HG03460 (cell line): ENCODE results near the gene ERAL1.
"Not testable (repeated sequence)": the region's sequence is repeated elsewhere in the genome, so short reads cannot be mapped to it uniquely, and the experiment has no call there.

Experiments
- ATAC-seq: cut with Tn5 transposase; IDR thresholded peaks from one replicate; pipeline ENCODE4 v1.9.1; 2021; ENCODE audit not compliant: unreplicated experiment

Gene ERAL1

DNA sequence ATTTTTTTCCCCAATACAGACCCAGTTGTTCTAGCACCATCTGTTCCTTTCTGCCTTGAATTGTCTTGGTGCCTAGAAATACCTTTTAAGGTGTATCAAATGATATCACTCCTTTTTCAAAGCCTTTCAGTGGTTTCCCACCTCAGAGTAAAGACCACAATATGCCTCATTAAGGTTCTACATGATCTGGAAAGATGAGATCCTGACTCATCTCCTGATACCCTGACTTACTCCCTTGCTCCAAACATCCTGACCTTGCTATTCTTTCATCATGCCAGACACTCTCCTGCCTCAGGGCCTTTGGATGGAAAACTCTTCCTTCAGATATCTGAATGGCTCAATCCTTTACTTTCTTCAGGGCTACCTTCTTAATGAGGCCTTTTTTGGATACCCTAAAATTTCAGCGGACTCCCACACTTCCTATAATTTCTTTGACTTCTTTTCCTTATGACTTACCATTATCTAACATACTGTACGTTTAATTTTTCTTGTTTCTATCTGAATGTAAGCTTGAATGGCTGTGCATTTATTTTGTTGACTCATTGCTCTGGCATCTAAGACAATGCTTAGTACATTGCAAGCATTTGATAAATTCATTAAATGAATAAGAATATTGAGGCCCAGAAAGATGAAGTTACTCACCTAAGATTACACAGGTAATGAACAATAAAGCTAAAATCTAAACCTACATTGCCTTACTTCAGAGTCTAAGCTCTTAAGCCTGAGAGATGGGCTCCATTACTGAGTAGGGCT is 23.5 kb downstream of the ERAL1 start:
- ATAC-seq: no peak

DNA sequence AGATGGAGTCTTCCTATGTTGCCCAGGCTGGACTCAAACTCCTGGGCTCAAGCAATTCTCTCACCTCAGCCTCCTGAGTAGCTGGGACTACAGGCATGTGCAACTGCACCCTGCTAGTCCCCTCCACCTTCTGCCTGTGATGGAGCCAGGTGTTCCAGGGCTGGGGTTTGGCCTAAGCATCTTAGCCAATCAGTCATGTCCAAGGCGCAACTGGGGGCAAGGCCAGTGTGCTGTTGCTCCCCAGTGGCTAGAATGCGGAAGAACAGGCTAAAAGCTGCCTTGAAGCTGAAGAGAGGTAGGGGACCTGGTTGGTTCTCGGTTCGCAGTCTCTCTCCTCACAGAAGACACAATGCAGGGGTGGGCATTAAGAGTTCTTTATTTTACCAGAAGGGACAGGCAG is 24.2 kb downstream of the ERAL1 start:
- no peak for ATAC-seq

DNA sequence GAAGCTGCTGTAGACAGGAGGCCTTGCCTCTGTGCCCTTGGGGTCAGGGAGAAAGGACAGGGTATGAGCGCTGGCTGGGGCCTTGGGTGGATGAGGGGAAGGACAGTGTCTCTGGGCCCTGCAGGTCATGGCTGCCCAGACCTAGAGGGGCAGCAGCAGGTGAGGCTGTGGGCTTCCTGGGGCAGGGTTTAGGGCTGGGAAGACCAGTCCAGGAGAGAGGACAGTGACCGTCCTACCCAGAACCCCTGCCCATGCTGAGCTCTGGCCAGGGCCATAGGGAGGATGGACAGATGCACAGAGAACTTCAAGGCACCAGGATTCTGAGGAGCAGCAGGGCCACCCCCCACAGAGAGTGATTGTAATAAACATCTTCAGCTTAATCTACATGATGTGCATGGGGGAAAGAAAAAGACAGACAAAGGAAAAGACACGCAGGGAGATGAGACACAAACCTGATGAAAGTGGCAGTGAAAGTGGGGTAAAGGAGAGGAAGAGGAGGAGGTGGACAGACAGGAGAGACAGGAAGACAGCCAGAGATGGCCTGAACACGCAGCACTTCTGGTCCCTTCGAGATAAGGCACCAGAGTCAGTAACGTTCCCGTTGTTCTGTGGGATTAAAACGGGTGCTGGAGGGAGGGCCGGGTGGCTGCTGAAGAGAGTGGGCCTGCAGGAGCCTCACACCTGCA is 25.2 kb downstream of the ERAL1 start:
- no peak for ATAC-seq

DNA sequence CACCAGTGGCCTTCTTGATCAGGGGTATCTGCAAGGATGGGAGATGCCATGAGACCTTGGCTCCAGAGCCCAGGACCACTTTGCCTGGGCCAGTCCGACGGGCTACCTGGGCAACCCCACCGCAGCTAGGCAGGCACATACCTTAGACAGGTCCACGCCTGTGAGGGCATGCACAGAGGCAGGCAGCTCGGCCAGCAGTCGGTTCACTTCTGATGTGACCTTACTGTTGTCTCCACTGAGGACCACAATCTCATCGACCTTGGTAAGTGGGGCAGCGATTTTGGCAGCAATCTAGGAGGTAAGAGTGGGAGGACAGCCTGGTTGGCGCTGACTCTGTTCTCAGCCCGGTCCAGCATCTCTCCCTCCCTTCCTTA is 25.7 kb downstream of the ERAL1 start:
- ATAC-seq: no peak

DNA sequence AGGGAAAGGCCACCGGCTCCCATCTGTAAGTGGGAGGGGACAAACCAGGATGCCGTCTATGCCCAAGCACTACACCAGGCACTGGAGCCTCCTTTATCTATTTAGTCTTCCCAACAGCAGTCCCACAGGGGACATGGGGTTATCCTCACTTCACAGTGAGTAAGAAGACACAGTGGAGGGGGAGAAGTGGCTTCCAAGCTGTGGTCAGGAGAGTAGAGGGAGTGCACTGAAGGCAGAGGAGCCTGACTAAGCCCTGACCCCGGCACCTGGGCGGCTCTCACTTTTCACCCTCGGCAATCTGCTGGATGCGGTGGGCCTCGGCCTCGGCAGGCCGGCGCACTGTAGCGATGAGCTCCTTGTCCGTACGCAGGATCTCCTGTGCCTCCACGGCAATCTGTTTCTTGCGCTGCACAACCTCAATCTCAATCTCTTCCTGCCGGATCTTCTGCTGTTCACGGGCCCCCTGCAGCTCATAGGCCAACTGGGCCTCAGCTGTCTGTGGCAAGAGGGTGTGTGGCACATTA is 26.8 kb downstream of the ERAL1 start:
- ATAC-seq: no peak

DNA sequence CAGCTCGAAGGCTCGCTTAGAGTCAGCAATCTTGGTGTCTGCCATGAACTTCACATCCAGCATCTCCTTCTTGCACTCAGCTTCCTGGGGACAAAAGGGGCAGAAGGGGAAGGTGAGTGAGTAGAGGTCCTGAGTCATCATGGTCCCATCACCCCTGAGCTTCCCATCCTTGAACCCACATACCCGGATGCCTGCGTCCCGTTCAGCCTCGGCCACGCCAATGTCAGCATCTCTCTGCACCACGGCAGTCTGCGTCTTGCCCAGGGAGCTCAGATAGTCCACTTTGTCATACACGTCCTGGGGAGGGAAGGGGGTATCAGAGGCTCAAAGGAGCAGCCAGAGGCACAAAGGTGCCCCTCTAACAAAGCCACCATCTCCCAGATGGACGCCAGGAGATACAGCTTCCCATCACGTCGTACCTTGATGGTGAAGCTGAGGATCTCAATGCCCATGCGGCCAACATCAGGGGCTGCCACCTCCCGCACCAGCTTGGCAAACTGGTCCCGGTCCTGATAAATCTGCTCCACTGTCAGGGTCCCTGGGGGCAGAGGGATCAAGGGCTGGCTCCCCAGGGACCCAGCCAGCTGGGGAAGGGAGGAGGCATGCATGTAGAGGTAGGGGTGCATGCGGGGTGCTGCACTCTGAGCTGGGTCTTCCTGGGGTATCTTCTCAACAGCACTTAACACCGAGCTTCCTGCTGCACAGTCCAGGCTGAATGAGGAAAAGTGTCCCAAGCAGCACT is 27.5 kb downstream of the ERAL1 start:
- no peak for ATAC-seq

DNA sequence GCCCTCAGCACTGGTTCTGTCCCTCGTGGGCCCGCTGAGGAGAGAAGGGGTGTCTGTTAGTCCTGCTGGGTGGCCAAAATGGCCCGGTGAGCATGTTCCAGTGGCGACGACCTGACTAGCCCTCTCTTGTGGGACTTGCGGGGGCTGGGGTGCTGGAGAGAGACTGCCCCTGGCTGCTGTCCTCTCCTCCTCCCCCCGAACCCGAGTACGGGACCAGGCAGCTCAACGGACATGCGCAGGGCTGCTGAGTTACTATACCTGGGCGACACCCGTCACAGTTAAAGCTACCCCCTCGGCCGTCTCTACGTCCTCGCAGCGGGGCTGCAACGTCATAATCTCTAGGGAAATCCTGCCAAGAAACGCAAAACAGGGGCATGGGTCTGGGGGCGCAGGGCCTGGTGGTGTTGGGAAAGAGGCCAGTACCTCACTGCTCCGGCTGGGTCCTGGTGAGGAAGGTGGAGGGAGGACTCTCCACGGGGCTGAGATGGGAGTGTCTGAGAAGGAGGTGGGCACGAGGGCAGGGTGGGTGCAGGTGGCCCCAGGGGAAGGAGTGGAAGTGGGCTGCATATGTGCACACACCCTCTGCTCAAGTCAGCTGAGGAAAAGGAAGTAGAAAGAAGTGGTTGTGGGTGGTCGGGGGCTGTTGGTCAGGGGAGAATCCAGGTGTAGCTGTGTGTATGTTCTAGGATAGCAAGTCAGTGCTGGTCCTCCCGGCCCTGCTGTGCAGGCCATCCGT is 29.3 kb downstream of the ERAL1 start:
- no peak for ATAC-seq

DNA sequence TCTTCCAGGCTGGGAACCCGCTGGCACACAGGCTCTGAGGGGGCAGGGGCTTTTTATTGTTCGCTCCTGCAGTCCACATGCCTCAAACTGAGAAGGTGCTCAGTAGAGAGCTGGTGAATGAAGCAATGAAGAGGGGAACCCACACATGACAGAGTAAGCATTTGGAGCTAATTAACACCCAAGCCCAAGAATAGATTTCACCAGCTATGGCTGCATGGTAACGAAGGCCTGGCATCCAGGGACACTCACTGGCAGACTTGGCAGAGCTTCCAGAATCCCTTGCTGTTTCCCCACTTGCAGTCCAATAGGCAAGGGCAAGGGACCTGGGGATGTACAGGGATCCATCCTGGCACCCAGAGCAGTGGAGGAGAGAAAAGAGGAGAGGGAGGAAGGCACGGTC is 30.5 kb downstream of the ERAL1 start:
- no peak for ATAC-seq

DNA sequence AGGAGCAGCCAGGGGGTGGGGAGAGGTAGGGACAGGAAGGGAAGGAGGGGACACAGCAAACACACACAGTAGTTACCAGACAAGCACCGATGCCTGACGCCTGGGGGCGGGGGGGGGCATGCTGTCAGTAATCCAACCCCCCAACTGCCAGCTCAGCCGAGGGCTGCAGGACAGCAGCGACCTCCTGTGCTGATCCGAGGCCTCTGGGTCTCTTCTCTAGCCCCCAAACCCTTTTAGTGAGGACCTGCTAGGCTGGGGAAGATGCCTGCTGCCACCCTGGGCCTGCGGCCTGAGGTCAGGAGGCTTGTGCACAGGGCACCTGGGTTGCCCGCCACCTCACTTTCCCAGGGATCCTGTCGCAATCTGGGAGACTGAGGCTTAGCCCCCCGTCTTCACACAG is 31.1 kb downstream of the ERAL1 start:
- ATAC-seq: no peak

DNA sequence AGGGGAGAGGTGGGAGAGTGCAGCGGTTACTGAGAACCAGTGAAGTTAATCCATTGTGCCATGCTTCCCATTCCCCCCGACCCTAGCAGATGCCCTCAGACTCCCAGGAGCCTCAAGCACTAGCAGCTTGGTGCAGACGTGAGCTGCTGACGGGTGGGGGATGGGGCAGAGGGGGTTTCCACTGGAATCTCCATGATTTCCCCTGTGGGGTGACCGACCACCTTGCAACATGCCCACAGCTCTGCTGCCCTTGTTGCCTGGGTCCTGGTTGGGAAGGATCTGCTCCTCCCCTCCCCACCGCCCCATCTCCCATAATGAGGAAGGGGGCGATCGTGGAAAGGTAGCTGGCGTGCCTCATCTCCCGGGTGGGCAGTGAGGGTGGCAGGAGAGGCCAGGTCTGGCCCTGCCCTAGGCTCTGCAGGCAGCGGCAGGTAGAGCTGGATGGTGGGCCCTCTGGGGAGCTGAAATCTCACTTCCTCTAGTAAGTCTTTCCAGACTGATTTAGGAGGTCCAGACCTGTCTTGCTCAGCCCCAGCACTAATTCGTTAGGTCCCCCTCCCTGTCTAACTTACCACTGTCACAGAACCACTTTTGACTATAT is 33.2 kb downstream of the ERAL1 start:
- no peak for ATAC-seq

DNA sequence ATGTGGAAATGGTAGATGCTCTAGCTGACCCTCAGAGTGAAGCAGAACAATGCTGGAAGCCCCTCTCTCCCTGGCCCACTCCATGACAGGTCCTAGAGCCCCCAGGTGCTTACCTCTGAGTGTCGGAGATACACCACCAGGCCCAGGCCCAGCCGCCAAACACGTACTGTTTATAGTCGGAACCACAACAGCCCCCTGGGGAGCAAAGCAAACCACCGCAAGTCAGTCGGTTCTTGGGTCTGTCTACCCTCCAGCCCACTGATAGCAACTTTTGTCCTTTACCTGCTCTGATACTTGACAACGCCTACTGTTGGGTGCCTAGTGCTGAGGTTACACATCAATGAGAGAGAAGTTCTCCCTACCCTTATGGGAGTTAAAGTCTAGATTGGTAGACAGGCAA is 34.0 kb downstream of the ERAL1 start:
- no peak for ATAC-seq

DNA sequence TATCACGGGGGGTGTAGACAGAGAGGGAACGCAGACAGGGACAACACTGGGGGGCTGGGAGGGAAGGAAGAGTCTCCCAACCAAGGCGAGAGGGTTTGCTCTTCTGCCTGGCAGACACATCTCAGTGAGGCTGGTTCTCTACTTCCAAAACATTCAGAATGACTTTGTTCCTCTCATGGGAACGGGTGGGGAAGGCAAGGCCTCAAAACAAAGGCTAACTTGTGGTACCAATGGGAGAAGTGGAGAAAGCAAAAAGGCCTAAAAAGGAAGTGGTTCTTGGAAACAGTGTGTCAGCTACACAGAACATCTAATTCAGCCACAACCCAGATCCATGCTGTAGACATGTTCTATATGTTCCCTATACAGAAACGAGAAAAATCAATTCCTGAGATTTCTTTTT is 35.2 kb downstream of the ERAL1 start:
- no peak for ATAC-seq

DNA sequence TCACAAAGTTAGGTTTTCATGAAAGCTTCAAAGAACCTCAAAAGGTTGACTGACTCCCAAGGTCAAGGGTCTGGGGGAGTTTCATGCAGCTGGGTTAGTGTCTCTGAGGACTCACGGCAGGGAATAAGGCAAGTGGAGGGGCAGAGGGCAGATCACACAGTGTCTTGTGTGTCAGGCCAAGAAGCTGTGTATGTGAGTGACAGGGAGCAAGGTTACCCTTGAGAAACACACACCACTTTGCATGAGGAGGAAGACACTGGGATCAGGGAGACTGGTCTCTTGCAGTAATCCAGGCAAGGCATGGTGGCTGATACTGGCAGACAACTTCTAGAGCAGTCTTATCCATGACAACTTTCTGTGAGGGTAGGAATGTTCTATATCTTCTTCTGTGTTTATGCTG is 36.4 kb downstream of the ERAL1 start:
- no peak for ATAC-seq

DNA sequence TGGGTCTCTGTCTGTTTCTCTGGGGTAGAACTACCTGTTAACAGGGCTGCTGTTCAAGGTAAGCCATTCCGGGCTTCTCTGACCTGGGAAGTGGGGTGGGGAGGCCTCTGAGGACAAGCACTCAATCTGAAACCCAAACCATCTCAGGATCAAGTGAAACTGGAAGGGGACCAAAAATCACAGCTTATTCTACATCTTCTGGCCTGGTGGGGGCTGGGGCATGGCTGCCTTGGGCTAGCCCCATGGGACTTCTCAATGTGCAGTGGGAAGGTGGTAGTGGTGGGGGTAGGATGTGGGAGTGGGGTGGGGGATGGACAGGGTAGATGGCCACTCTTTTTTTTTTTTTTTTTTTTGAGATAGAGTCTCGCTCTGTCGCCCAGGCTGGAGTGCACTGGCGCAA is 37.2 kb downstream of the ERAL1 start:
- no peak for ATAC-seq

DNA sequence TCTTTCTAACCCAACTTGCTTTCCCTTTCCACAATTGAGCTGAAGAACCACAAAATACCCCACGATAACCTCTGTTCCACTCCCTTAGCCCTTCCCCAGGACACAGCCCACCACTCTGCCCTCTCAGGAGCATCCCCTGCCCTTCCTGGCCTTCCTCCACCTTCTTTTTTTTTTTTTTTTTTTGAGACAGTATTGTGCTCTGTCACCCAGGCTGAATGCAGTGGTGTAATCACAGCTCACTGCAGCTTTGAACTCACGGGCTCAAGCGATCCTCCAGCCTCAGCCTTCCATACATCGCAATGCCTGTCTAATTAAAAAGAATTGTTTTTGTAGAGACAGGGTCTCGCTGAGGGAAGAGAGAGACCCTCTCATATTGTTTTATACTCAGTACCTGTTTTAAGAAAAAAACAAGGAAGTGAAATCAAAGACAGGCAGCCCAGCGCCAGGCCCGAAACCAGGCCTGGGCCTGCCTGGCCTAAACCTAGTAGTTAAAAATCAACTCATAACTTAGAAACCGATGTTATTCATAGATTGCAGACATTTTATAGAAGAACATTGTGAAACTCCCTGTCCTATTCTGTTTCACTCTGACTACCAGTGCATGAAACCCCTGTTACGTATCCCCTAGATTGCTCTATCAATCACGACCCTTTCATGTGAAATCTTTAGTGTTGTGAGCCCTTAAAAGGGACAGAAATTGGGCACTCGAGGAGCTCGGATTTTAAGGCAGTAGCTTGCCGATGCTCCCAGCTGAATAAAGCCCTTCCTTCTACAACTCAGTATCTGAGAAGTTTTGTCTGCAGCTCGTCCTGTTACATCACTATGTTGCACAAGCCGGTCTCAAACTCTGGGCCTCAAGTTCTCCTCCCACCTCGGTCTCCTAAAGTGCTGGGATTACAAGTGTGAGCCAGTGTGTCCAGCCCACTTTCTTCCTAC is 38.7 kb downstream of the ERAL1 start:
- ATAC-seq: not testable (repeated sequence)

DNA sequence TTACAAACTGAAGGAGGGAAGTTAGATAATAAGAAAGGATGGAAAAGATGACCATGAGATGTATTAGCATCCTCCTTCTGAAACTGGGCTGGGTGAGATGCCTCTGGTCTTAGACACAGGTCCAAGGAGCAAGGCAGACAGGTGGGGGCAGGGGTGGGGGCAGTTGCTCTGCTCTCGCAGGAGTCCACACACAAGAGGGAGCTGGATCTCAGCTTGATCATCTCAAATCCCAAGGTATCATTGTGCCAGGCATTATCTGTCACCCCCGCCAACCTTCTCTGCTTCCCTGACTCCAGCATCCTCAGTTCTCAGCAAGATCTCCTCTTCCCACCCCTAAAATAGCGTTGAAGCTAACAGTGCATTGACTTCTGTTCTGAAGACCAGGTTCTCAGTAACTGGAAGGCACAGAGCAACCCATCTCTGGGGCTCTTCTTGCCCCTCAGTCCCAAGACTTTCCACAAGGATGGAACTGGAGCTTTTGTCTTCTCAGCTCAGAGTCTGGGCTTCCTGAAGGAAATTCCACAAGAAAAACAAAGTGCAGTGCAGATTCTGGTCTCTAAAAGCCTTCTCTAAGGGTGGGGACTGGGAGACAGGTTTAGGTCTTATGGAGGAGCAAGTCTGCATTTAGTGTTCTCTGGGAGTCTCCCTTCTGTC is 41.1 kb downstream of the ERAL1 start:
- ATAC-seq: no peak

DNA sequence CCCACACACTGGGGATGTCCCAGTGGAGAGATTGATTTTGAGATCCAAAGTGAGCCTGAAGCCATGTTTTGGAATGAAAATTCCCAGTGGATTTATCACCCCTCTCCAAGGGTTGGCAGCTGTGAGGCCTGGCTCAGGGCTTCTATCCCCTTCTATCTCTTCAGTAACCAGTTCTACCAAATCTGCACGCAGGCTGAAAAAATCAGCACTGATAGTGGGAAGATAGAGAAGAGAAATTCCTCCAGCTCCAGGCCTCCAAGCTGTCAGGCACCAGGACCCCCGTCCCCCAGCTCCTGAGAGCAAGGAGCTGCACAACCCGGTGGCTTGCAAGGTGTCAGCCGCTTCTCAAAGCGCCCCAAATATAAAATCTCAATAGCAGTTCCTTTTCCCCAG is 41.7 kb downstream of the ERAL1 start:
- ATAC-seq: no peak

DNA sequence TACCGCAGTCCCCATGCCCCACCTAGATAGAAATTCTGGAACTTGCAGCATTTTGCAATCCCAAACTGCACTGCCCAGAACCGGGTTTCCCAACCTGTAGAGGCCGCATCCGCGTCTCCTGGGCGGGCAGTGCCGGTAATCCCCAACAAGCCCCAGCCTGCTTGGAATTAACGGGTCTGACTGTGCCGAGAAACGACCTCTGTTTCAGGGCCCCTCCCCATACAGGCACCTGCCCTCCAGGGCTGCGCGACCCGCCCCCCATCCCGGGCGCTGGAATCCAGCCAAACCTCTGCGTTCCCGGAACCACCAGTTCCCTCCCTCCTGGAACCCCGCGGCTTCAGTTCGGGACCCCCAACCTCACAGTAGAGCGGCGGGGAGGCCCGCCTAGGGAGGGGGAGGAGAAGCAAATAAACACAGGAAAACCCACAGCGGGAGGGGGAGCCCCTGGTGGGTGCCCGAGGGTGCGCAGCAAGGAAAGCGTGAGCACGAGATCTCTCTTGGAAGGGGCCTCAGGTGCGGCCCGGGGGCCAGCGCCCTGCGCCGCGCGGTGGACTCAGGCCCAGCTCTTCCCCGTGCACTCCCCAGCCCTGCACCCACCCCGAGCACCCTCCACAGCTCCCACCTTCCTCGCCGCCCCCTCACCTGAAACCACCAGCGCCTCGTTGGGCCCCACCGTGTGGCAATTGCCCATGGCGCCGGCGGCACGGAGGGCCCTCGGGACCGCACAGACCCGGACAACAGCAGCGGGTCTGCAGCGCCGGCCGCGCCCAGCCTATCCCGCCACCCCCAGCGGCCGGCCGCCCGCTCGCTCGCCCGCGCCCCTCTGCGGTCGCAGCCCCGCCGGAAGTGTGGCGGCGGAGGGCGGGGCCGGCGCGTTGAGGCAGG is 42.3 kb downstream of the ERAL1 start, which contains the start of gene FLOT2:
Gene FLOT2 (minus strand): TSS at position 850 of the 885 bp plus-strand sequence. CDS start 159 bp downstream, at position 691.
- ATAC-seq: no peak
